Right atrium auricular region (tissue), 2 donors: ENCODE results near the gene CPM. TPM values are rescaled to one million over a fixed set of nuclear protein-coding genes. Genes with fewer than 3 reads are reported as not detected.
"Not testable (repeated sequence)": the region's sequence is repeated elsewhere in the genome, so short reads cannot be mapped to it uniquely, and the experiment has no call there.

ENCODE experiments used
- DNase-seq: peaks from one replicate; pipeline ENCODE4 v3.0.0-alpha.2; 2019; ENCODE audit warnings: low spot score
- H3K27ac ChIP-seq, 2 donors: fragments of 200-600 bp; sonication (generic); 1 replicate in 1 of 2; 2 replicates in 1 of 2; pipeline ENCODE4 v1.5.1; 2016 to 2019
- H3K27me3 ChIP-seq, 2 donors: fragments of 200-600 bp; sonication (generic); one replicate each; pipeline versions ENCODE4 v1.5.1 to v1.6.0; 2017 to 2019
- H3K36me3 ChIP-seq: fragments of 200-600 bp; sonication (generic); one replicate; pipeline ENCODE4 v1.5.1; 2016
- H3K4me1 ChIP-seq, 2 donors: fragments of 200-600 bp; sonication (generic); one replicate each; pipeline versions ENCODE4 v1.5.1 to v1.6.0; 2017 to 2019
- H3K4me3 ChIP-seq, 2 donors: fragments of 200-600 bp; sonication (generic); 1 replicate in 1 of 2; 2 replicates in 1 of 2; pipeline ENCODE4 v1.5.1; 2017 to 2019; ENCODE audit warnings: mild to moderate bottlenecking in 1 of 2, moderate library complexity in 1 of 2
- H3K9me3 ChIP-seq, 2 donors: fragments of 200-600 bp; sonication (generic); one replicate each; pipeline ENCODE4 v1.5.1; 2019
- CTCF ChIP-seq, 2 donors: fragments of 200-600 bp; sonication (generic); IDR thresholded peaks; one replicate each; pipeline ENCODE4 v1.5.1; 2019; ENCODE audit warnings: antibody characterized with exemption in 2 of 2
- total RNA-seq, 2 donors: library from RNA; depleted of rRNA; stranded (reverse); fragments of >200 nt; gene quantifications; one replicate each; pipeline ENCODE4 v1.1.0, GENCODE V29; 2016

The CPM gene
- total RNA-seq, 2 donors from 2014 or later, result 19.8 to 21.9 TPM

GRCh38 chr12:68824597-68825250 lies 108.2 kb downstream of the CPM start:
- Histone ChIP-seq H3K27me3 (no peaks in the 10 kb centered on the region), H3K4me3 (no peak overlapping the region), H3K4me1 (peaks cover 0 to 6% of the 10 kb centered on the region in 2 donors), H3K36me3 (peaks cover 77% of the 10 kb centered on the region), H3K9me3 (no peaks in the 10 kb centered on the region), H3K27ac (no peak overlapping the region)
- no peak for TF ChIP-seq CTCF (IDR thresholded peaks at IDR 0.05)
- DNase-seq, result no peak

DNA sequence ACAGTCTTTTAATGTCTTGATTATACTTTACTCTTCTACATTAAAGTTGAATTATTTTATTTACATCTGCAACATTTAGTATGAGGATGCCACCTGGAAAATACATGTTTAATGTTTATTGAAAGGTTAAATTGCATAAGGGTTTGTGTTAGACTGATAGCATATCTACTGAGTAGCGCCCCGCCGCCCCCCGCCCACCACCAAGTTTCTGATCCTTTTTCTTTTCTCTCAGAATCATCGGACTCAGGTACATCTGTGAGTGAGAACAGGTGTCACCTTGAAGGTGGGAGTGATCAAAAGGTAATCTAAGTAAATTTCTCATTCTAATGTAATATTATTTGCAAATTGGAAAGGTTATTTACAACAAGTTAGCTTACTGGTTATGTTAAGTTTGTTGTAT lies 108.8 kb downstream of the CPM start:
- Histone ChIP-seq H3K27ac (no peak overlapping the region), H3K27me3 (no peaks in the 10 kb centered on the region), H3K4me3 (no peak overlapping the region), H3K4me1 (peaks cover 0 to 6% of the 10 kb centered on the region in 2 donors), H3K36me3 (peaks cover 81% of the 10 kb centered on the region), H3K9me3 (no peaks in the 10 kb centered on the region)
- no peak for DNase-seq
- no peak for TF ChIP-seq CTCF (IDR thresholded peaks at IDR 0.05)

- Histone ChIP-seq H3K4me3 (no peak overlapping the region), H3K36me3 (peaks cover 82% of the 10 kb centered on the region), H3K27me3 (no peaks in the 10 kb centered on the region), H3K4me1 (peaks cover 0 to 6% of the 10 kb centered on the region in 2 donors), H3K9me3 (no peaks in the 10 kb centered on the region), H3K27ac (no peak overlapping the region)
- TF ChIP-seq CTCF (IDR thresholded peaks at IDR 0.05), result no peak
- no peak for DNase-seq
These were observed 109.3 kb downstream of the CPM start for GRCh38 chr12:68823696-68824095.

- Histone ChIP-seq H3K4me1 (peaks cover 0 to 6% of the 10 kb centered on the region in 2 donors), H3K36me3 (peaks cover 79% of the 10 kb centered on the region), H3K27me3 (no peaks in the 10 kb centered on the region), H3K4me3 (no peak overlapping the region), H3K9me3 (no peaks in the 10 kb centered on the region), H3K27ac (no peak overlapping the region)
- no peak for TF ChIP-seq CTCF (IDR thresholded peaks at IDR 0.05)
- no peak for DNase-seq
These were observed 111.4 kb downstream of the CPM start for GRCh38 chr12:68821357-68822188.

GRCh38 chr12:68819481-68819880 lies 113.5 kb downstream of the CPM start:
- DNase-seq, H3K27me3 ChIP-seq, H3K27ac ChIP-seq, H3K9me3 ChIP-seq, H3K4me3 ChIP-seq: not testable (repeated sequence)
- H3K36me3 ChIP-seq, result peaks cover 65% of the 10 kb centered on the region
- peaks cover 0 to 13% of the 10 kb centered on the region in 2 donors for H3K4me1 ChIP-seq
